Measurements from ENCODE around the gene ECSIT.

DNA sequence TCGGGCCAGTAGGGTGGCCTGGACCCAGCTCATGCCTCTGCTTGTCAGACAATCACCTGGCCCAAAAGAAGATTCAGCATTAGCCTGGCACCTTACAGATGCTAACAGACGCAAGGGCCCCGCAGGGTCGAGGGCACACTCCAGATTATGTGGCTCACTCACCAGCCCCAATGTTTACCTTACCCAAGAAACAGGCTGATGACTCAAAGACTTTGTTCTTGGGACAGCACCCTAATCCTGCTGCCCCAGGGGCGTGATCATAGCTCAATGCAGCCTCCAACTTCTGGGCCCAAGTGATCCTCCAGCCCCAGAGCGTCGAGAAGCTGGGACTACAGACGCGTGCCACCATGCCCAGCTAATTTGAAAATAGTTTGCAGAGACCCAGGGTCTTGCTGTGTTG lies 9.8 kb downstream of the ECSIT start:
- TF ChIP-seq, protein P1, sequence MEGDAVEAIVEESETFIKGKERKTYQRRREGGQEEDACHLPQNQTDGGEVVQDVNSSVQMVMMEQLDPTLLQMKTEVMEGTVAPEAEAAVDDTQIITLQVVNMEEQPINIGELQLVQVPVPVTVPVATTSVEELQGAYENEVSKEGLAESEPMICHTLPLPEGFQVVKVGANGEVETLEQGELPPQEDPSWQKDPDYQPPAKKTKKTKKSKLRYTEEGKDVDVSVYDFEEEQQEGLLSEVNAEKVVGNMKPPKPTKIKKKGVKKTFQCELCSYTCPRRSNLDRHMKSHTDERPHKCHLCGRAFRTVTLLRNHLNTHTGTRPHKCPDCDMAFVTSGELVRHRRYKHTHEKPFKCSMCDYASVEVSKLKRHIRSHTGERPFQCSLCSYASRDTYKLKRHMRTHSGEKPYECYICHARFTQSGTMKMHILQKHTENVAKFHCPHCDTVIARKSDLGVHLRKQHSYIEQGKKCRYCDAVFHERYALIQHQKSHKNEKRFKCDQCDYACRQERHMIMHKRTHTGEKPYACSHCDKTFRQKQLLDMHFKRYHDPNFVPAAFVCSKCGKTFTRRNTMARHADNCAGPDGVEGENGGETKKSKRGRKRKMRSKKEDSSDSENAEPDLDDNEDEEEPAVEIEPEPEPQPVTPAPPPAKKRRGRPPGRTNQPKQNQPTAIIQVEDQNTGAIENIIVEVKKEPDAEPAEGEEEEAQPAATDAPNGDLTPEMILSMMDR (IDR thresholded peaks at IDR 0.05; ENCODE audit: poor library complexity, severe bottlenecking): no peak
- TF ChIP-seq TAF1 (IDR thresholded peaks at IDR 0.05; ENCODE audit: low read depth) (no peak), EZH2 (IDR thresholded peaks at IDR 0.05; ENCODE audit: borderline replicate concordance, insufficient read depth, low read length, poor library complexity, severe bottlenecking) (no peak), EP300 (conservative IDR thresholded peaks at IDR 0.05; ENCODE audit: poor library complexity, severe bottlenecking) (no peak), POLR2AphosphoS5 (IDR thresholded peaks at IDR 0.05) (no peak), RAD21 (conservative IDR thresholded peaks at IDR 0.05) (no peak), REST (IDR thresholded peaks at IDR 0.05; ENCODE audit: borderline replicate concordance) (no peak), SMC3 (conservative IDR thresholded peaks at IDR 0.05; ENCODE audit: poor library complexity) (no peak), MXI1 (conservative IDR thresholded peaks at IDR 0.05; ENCODE audit: poor library complexity, severe bottlenecking) (no peak)

Measured in neural cell (in vitro differentiated cells).